Mammary epithelial cell (primary cell): ENCODE measurements around the gene FAM107A.

ENCODE experiments used
- EZH2 ChIP-seq: IDR thresholded peaks from 2 replicates; pipeline ENCODE4 v1.6.1; 2012; ENCODE audit warnings: low read length, inconsistent platforms, borderline replicate concordance
- TF ChIP-seq, protein P1 (sequence below), 2 donors: IDR thresholded peaks in 1 of 2; conservative IDR thresholded peaks in 1 of 2; 2 replicates each; pipeline ENCODE4 v1.5.1; 2011 to 2012; ENCODE audit warnings: inconsistent platforms in 2 of 2, low read length in 2 of 2, mild to moderate bottlenecking in 2 of 2, control low read depth in 1 of 2, low read depth in 1 of 2; ENCODE audit not compliant: insufficient read depth in 1 of 2; ENCODE audit errors: extremely low read depth in 1 of 2

DNA sequence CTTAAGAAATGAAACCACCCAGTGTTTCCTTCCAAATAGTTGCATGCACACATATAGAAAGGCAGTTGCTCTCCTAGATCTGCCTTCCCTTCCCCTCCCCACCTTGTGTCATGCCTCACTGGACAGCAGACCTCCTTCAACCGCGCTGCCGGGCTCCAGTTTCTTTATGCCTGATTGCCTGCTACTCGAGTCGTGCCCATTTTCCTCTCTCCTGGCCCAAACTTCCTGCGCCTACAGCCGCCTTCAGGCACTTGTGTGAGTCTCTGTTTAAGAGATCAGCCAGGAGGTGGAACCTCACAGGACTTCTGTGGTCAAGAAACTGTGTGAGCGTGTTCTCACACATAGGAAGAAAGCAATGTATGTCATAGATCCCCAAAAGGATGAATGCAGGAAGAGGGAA is 8.8 kb upstream of the FAM107A start:
- TF ChIP-seq, protein P1, sequence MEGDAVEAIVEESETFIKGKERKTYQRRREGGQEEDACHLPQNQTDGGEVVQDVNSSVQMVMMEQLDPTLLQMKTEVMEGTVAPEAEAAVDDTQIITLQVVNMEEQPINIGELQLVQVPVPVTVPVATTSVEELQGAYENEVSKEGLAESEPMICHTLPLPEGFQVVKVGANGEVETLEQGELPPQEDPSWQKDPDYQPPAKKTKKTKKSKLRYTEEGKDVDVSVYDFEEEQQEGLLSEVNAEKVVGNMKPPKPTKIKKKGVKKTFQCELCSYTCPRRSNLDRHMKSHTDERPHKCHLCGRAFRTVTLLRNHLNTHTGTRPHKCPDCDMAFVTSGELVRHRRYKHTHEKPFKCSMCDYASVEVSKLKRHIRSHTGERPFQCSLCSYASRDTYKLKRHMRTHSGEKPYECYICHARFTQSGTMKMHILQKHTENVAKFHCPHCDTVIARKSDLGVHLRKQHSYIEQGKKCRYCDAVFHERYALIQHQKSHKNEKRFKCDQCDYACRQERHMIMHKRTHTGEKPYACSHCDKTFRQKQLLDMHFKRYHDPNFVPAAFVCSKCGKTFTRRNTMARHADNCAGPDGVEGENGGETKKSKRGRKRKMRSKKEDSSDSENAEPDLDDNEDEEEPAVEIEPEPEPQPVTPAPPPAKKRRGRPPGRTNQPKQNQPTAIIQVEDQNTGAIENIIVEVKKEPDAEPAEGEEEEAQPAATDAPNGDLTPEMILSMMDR (conservative IDR thresholded peaks at IDR 0.05 in 1 of 2, IDR thresholded peaks at IDR 0.05 in 1 of 2; ENCODE audit: extremely low read depth in 1 of 2, insufficient read depth in 1 of 2, low read depth in 1 of 2, low read length in 2 of 2): no peak
- TF ChIP-seq EZH2: peak; percentile 50
